HFFc6 (cell line): Measurements from ENCODE around the gene PCNX4. TPM values are rescaled to one million over a fixed set of nuclear protein-coding genes. Genes with fewer than 3 reads are reported as not detected.

Source experiments
- DNase-seq: peaks from one replicate; pipeline ENCODE4 v3.0.0-alpha.2; 2018
- H3K27ac Mint-ChIP-seq: 2 replicates; pipeline ENCODE4 v1.8.0; 2020; ENCODE audit warnings: mild to moderate bottlenecking, mixed read lengths
- H3K27me3 Mint-ChIP-seq: 2 replicates; pipeline ENCODE4 v1.8.0; 2021; ENCODE audit warnings: mild to moderate bottlenecking, moderate library complexity, mixed read lengths; ENCODE audit not compliant: insufficient read depth
- H3K36me3 Mint-ChIP-seq: 2 replicates; pipeline ENCODE4 v1.8.0; 2021; ENCODE audit warnings: low read depth, mixed read lengths
- H3K4me1 Mint-ChIP-seq: 2 replicates; pipeline ENCODE4 v1.8.0; 2020; ENCODE audit warnings: low read depth, mixed read lengths
- H3K4me3 Mint-ChIP-seq: 2 replicates; pipeline ENCODE4 v1.8.0; 2020; ENCODE audit warnings: mild to moderate bottlenecking, moderate library complexity, mixed read lengths
- H3K9me3 Mint-ChIP-seq: 2 replicates; pipeline ENCODE4 v1.8.0; 2020; ENCODE audit warnings: mild to moderate bottlenecking, mixed read lengths
- CTCF ChIP-seq: fragments of 200-600 bp; sonication (generic); IDR thresholded peaks from 2 replicates; pipeline ENCODE4 v1.5.0; 2021; ENCODE audit warnings: antibody characterized with exemption, mild to moderate bottlenecking
- total RNA-seq, 6 experiments: library from RNA; stranded (reverse); fragmentation: NEBNext Ultra II Directional; extraction: Animal tissue kit (Norgen Biotek cat#: 25700); gene quantifications; 2 replicates in 1 of 6; 3 replicates in 5 of 6; pipeline ENCODE4 v1.2.3, GENCODE V29; 2021

The PCNX4 gene
- total RNA-seq, 6 experiments from 2014 or later, result 46.5 to 67.7 (median 54.9) TPM

GRCh38 chr14:60064491-60065072 is 27.1 kb upstream of the PCNX4 start:
- no peak overlapping the region for H3K27ac Mint-ChIP-seq
- peak; percentile 46 for DNase-seq
- H3K9me3 Mint-ChIP-seq, result no peaks in the 10 kb centered on the region

GRCh38 chr14:60067882-60068281 is 23.8 kb upstream of the PCNX4 start:
- H3K4me3 Mint-ChIP-seq, result no peak overlapping the region
- H3K36me3 Mint-ChIP-seq, result no peaks in the 10 kb centered on the region
- no peaks in the 10 kb centered on the region for H3K9me3 Mint-ChIP-seq
- H3K27me3 Mint-ChIP-seq, result peaks cover 2% of the 10 kb centered on the region; the same call in 1 of the 2 replicates
- no peak for TF ChIP-seq CTCF
- H3K27ac Mint-ChIP-seq, result no peak overlapping the region
- no peak for DNase-seq
- H3K4me1 Mint-ChIP-seq, result no peaks in the 10 kb centered on the region

More at GRCh38 chr14:60064491-60065072, 27.1 kb upstream of the PCNX4 start:
- TF ChIP-seq CTCF, result peak; percentile 79
- peaks cover 4% of the 10 kb centered on the region; the same call in 1 of the 2 replicates for H3K27me3 Mint-ChIP-seq
- H3K4me3 Mint-ChIP-seq, result no peak overlapping the region
- H3K36me3 Mint-ChIP-seq, result no peaks in the 10 kb centered on the region
- peaks cover 11% of the 10 kb centered on the region for H3K4me1 Mint-ChIP-seq

GRCh38 chr14:60079723-60080122 is 12.0 kb upstream of the PCNX4 start:
- no peaks in the 10 kb centered on the region for H3K36me3 Mint-ChIP-seq
- H3K4me3 Mint-ChIP-seq, result no peak overlapping the region
- H3K4me1 Mint-ChIP-seq, result no peaks in the 10 kb centered on the region
- peaks cover 18% of the 10 kb centered on the region for H3K9me3 Mint-ChIP-seq
- no peak overlapping the region for H3K27ac Mint-ChIP-seq
- H3K27me3 Mint-ChIP-seq, result no peaks in the 10 kb centered on the region; the same call in 1 of the 2 replicates
- DNase-seq, result no peak
- peak; percentile 33 for TF ChIP-seq CTCF

DNA sequence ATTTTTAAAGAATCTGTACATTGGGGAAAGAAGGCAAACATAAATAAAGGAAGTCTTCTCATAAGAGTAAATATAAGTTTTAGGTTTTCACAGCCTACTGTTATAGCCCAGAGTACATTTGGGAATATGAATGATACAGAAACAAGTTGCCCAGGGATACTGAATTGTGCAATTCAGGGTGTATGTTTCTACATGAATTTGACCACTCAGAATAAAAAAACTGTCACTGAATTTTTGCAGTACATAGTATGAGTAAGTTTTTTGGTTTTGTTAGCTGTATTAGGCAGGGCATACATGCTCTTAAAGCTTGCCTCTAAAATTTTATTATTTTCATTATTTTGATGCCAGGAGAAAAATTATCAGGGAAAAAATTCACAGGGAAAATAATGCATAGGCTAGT is 6.6 kb upstream of the PCNX4 start:
- Mint-ChIP-seq H3K27ac (no peak overlapping the region), H3K4me1 (no peaks in the 10 kb centered on the region; the same call in 1 of the 2 replicates), H3K4me3 (no peak overlapping the region), H3K36me3 (no peaks in the 10 kb centered on the region), H3K9me3 (no peaks in the 10 kb centered on the region), H3K27me3 (no peaks in the 10 kb centered on the region)
- TF ChIP-seq CTCF, result no peak
- DNase-seq, result no peak

DNA sequence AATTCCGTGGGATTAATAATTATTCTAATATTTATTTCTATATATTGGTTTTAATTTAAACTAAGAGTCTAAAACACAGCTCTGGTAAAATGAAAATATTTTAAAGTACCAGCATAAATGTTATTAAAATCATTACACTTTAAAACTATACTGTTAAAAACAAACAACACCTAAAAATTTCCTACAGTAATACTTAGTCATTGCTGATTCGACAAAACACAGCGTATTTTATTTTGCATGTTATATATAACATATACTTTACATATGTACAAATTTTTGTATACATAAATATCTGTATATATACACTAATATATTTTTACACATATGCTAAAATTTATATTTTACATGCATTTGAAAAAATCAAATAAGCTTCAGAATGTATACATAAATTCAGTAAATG is 6.0 kb upstream of the PCNX4 start:
- Mint-ChIP-seq H3K27me3 (no peaks in the 10 kb centered on the region), H3K9me3 (no peaks in the 10 kb centered on the region), H3K4me3 (no peak overlapping the region), H3K27ac (no peak overlapping the region), H3K36me3 (no peaks in the 10 kb centered on the region), H3K4me1 (peaks cover 4% of the 10 kb centered on the region)
- no peak for DNase-seq
- no peak for TF ChIP-seq CTCF
